GM23338 (cell line): ENCODE data around the gene NCOA6.

Experiments used
- CREB1 ChIP-seq: fragments of 250-450 bp; sonication (Bioruptor Pico); IDR thresholded peaks from 2 replicates; pipeline ENCODE4 v1.5.0; 2020; ENCODE audit warnings: low read depth, mild to moderate bottlenecking, moderate library complexity
- EZH2 ChIP-seq: fragments of 200-600 bp; sonication (generic); IDR thresholded peaks from one replicate; pipeline ENCODE4 v1.8.0; 2017; ENCODE audit warnings: antibody characterized with exemption, mild to moderate bottlenecking, low read depth; ENCODE audit not compliant: unreplicated experiment
- EZH2phosphoT487 ChIP-seq: fragments of 200-600 bp; sonication (generic); IDR thresholded peaks from one replicate; pipeline ENCODE4 v1.8.1; 2018; ENCODE audit warnings: antibody characterized with exemption; ENCODE audit not compliant: unreplicated experiment
- JUNB ChIP-seq: IDR thresholded peaks from one replicate; pipeline ENCODE4 v1.6.1; 2016; ENCODE audit warnings: antibody characterized with exemption; ENCODE audit not compliant: unreplicated experiment
- NANOG ChIP-seq: IDR thresholded peaks from 2 replicates; pipeline ENCODE4 v1.6.1; 2016; ENCODE audit warnings: antibody characterized with exemption, borderline replicate concordance
- POLR2AphosphoS5 ChIP-seq: IDR thresholded peaks from 2 replicates; pipeline ENCODE4 v1.6.1; 2016; ENCODE audit warnings: antibody characterized with exemption, low read depth
- STAT1 ChIP-seq: IDR thresholded peaks from one replicate; pipeline ENCODE4 v1.6.1; 2016; ENCODE audit warnings: antibody characterized with exemption; ENCODE audit not compliant: unreplicated experiment
- TF ChIP-seq, protein P1 (sequence below), 2 experiments: fragments of 200-600 bp in 1 of 2; sonication (generic) in 1 of 2; conservative IDR thresholded peaks; 2 replicates each; pipeline versions ENCODE4 v1.5.1 to v1.6.1; 2016 to 2017; ENCODE audit warnings: antibody characterized with exemption in 2 of 2, low read depth in 2 of 2, mild to moderate bottlenecking in 2 of 2, moderate library complexity in 1 of 2
- TF ChIP-seq, protein P2 (sequence below): IDR thresholded peaks from 2 replicates; pipeline ENCODE4 v1.6.1; 2016; ENCODE audit warnings: antibody characterized with exemption
- TF ChIP-seq, protein P3 (sequence below): IDR thresholded peaks from one replicate; pipeline ENCODE4 v1.6.1; 2018; ENCODE audit warnings: antibody characterized with exemption; ENCODE audit not compliant: unreplicated experiment

DNA sequence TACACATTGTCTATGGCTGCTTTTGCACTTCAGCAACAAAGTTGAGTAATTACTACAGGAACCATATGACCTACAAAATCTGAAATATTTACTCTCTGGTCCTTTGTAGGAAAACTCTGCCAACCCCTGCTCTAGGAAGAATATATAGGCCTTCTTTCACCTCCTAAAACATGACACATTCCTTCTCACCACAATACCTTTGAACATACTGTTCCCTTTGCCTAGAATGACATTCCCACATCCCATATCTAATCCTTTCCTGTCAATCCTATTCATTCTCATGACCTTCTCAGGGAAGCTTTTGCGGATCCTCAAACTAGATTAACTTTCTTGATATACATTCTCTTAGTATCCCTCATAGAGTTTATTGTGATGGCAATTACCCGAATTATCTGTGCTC is 18.0 kb upstream of the NCOA6 start:
- TF ChIP-seq, protein P1, sequence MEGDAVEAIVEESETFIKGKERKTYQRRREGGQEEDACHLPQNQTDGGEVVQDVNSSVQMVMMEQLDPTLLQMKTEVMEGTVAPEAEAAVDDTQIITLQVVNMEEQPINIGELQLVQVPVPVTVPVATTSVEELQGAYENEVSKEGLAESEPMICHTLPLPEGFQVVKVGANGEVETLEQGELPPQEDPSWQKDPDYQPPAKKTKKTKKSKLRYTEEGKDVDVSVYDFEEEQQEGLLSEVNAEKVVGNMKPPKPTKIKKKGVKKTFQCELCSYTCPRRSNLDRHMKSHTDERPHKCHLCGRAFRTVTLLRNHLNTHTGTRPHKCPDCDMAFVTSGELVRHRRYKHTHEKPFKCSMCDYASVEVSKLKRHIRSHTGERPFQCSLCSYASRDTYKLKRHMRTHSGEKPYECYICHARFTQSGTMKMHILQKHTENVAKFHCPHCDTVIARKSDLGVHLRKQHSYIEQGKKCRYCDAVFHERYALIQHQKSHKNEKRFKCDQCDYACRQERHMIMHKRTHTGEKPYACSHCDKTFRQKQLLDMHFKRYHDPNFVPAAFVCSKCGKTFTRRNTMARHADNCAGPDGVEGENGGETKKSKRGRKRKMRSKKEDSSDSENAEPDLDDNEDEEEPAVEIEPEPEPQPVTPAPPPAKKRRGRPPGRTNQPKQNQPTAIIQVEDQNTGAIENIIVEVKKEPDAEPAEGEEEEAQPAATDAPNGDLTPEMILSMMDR (conservative IDR thresholded peaks at IDR 0.05; ENCODE audit: low read depth in 2 of 2), result no peak
- TF ChIP-seq, protein P2, sequence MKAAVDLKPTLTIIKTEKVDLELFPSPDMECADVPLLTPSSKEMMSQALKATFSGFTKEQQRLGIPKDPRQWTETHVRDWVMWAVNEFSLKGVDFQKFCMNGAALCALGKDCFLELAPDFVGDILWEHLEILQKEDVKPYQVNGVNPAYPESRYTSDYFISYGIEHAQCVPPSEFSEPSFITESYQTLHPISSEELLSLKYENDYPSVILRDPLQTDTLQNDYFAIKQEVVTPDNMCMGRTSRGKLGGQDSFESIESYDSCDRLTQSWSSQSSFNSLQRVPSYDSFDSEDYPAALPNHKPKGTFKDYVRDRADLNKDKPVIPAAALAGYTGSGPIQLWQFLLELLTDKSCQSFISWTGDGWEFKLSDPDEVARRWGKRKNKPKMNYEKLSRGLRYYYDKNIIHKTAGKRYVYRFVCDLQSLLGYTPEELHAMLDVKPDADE, result no peak
- TF ChIP-seq POLR2AphosphoS5, result no peak
- TF ChIP-seq EZH2, result no peak
- TF ChIP-seq, protein P3, sequence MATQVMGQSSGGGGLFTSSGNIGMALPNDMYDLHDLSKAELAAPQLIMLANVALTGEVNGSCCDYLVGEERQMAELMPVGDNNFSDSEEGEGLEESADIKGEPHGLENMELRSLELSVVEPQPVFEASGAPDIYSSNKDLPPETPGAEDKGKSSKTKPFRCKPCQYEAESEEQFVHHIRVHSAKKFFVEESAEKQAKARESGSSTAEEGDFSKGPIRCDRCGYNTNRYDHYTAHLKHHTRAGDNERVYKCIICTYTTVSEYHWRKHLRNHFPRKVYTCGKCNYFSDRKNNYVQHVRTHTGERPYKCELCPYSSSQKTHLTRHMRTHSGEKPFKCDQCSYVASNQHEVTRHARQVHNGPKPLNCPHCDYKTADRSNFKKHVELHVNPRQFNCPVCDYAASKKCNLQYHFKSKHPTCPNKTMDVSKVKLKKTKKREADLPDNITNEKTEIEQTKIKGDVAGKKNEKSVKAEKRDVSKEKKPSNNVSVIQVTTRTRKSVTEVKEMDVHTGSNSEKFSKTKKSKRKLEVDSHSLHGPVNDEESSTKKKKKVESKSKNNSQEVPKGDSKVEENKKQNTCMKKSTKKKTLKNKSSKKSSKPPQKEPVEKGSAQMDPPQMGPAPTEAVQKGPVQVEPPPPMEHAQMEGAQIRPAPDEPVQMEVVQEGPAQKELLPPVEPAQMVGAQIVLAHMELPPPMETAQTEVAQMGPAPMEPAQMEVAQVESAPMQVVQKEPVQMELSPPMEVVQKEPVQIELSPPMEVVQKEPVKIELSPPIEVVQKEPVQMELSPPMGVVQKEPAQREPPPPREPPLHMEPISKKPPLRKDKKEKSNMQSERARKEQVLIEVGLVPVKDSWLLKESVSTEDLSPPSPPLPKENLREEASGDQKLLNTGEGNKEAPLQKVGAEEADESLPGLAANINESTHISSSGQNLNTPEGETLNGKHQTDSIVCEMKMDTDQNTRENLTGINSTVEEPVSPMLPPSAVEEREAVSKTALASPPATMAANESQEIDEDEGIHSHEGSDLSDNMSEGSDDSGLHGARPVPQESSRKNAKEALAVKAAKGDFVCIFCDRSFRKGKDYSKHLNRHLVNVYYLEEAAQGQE, result no peak
- TF ChIP-seq CREB1 (CRISPR knock-in tag), result no peak
- no peak for TF ChIP-seq EZH2phosphoT487
- TF ChIP-seq JUNB, result no peak
- TF ChIP-seq NANOG, result no peak
- no peak for TF ChIP-seq STAT1
